SK-N-MC (cell line): ENCODE results near the gene DPYD.

ENCODE experiments used
- EZH2 ChIP-seq: fragments of 200-600 bp; sonication (generic); IDR thresholded peaks from one replicate; pipeline ENCODE4 v1.6.1; 2017; ENCODE audit warnings: antibody characterized with exemption
- POLR2AphosphoS5 ChIP-seq: IDR thresholded peaks from 2 replicates; pipeline ENCODE4 v1.6.1; 2012; ENCODE audit warnings: mild to moderate bottlenecking, low read depth, low read length, borderline replicate concordance

DNA sequence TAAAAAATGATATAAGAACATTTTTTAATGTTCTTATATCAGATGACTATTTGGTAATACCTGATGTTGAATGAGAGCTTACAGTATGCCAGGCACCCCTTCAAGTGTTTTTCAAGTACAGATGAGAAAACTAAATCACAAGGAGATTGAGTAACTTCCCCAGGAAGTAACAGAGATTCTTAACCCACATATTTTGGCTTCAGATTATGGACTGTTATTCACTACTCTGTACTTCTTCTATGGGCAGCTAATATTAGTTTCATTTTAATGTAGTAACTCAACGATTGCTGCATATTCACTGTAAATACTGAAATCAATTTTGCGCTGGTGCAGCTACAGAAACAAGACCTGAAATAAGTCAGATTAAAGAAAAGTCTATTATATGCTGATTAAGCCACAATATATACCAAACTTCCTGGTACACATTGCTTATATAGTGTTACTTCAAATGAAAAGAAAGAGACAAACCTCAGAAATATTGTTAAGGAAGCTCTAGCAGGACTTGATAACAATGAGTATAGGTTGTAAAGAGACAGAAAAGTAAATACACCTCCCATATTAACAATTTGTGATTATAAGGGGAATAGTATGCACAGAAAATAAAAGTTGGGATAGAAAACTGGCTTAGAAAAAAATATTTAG lies 19.7 kb downstream of the DPYD start:
- TF ChIP-seq EZH2 = no peak
- no peak for TF ChIP-seq POLR2AphosphoS5
